HFFc6 (cell line): ENCODE measurements around the gene MYO1H. TPM values are rescaled to one million over a fixed set of nuclear protein-coding genes. Genes with fewer than 3 reads are reported as not detected.

Experiments used
- DNase-seq: peaks from one replicate; pipeline ENCODE4 v3.0.0-alpha.2; 2018
- H3K27ac Mint-ChIP-seq: 2 replicates; pipeline ENCODE4 v1.8.0; 2020; ENCODE audit warnings: mild to moderate bottlenecking, mixed read lengths
- H3K27me3 Mint-ChIP-seq: 2 replicates; pipeline ENCODE4 v1.8.0; 2021; ENCODE audit warnings: mild to moderate bottlenecking, moderate library complexity, mixed read lengths; ENCODE audit not compliant: insufficient read depth
- H3K36me3 Mint-ChIP-seq: 2 replicates; pipeline ENCODE4 v1.8.0; 2021; ENCODE audit warnings: low read depth, mixed read lengths
- H3K4me1 Mint-ChIP-seq: 2 replicates; pipeline ENCODE4 v1.8.0; 2020; ENCODE audit warnings: low read depth, mixed read lengths
- H3K4me3 Mint-ChIP-seq: 2 replicates; pipeline ENCODE4 v1.8.0; 2020; ENCODE audit warnings: mild to moderate bottlenecking, moderate library complexity, mixed read lengths
- H3K9me3 Mint-ChIP-seq: 2 replicates; pipeline ENCODE4 v1.8.0; 2020; ENCODE audit warnings: mild to moderate bottlenecking, mixed read lengths
- total RNA-seq, 6 experiments: library from RNA; stranded (reverse); fragmentation: NEBNext Ultra II Directional; extraction: Animal tissue kit (Norgen Biotek cat#: 25700); gene quantifications; 2 replicates in 1 of 6; 3 replicates in 5 of 6; pipeline ENCODE4 v1.2.3, GENCODE V29; 2021
- TF ChIP-seq, protein P1 (sequence below): fragments of 200-600 bp; sonication (generic); IDR thresholded peaks from 2 replicates; pipeline ENCODE4 v1.5.0; 2021; ENCODE audit warnings: antibody characterized with exemption, mild to moderate bottlenecking

The MYO1H gene
- total RNA-seq, 6 experiments from 2014 or later: not detected

DNA sequence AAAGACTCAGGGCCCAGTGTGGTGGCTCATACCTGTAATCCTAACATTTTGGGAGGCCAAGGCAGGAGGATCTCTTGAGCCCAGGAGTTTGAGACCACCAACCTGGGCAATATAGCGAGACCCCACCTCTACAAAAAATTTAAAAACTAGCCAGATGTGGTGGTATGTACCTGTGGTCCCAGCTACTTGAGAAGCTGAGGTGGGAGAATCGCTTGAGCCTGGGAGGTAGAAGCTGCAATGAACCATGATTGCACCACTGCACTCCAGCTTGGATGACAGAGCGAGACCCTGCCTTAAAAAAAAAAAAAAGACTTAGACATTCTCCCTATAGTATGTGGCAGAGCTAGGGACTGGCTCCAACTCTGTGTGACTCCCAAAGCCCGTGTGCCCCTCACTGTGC lies 132.7 kb downstream of the MYO1H start:
- H3K4me3 Mint-ChIP-seq: no peak overlapping the region
- H3K27ac Mint-ChIP-seq: no peak overlapping the region
- H3K27me3 Mint-ChIP-seq: no peaks in the 10 kb centered on the region
- TF ChIP-seq, protein P1, sequence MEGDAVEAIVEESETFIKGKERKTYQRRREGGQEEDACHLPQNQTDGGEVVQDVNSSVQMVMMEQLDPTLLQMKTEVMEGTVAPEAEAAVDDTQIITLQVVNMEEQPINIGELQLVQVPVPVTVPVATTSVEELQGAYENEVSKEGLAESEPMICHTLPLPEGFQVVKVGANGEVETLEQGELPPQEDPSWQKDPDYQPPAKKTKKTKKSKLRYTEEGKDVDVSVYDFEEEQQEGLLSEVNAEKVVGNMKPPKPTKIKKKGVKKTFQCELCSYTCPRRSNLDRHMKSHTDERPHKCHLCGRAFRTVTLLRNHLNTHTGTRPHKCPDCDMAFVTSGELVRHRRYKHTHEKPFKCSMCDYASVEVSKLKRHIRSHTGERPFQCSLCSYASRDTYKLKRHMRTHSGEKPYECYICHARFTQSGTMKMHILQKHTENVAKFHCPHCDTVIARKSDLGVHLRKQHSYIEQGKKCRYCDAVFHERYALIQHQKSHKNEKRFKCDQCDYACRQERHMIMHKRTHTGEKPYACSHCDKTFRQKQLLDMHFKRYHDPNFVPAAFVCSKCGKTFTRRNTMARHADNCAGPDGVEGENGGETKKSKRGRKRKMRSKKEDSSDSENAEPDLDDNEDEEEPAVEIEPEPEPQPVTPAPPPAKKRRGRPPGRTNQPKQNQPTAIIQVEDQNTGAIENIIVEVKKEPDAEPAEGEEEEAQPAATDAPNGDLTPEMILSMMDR: no peak
- H3K9me3 Mint-ChIP-seq: no peaks in the 10 kb centered on the region
- DNase-seq: no peak
- H3K4me1 Mint-ChIP-seq: peaks cover 24% of the 10 kb centered on the region
- peaks cover 24% of the 10 kb centered on the region for H3K36me3 Mint-ChIP-seq

DNA sequence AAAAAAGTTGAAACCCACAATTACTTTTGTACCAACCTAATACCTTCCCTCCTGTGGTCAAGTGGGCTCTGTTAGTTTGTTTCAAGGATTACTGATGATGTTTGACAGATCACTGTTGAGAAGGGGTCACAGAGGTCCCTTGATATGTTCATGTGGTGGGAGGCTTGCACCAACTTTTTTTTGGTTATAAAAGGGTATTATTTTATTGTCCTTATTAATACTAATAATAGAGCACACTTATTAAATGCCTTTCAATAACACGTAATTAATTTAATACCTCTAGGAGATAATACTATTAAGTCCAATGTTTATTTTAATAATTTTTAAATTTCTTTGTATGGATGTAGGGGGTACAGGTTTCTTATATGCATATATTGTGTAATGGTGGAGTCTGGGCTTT lies 134.2 kb downstream of the MYO1H start:
- Mint-ChIP-seq H3K36me3 (peaks cover 10% of the 10 kb centered on the region), H3K27me3 (no peaks in the 10 kb centered on the region), H3K9me3 (no peaks in the 10 kb centered on the region), H3K4me1 (peaks cover 16% of the 10 kb centered on the region), H3K4me3 (no peak overlapping the region), H3K27ac (no peak overlapping the region)
- no peak for DNase-seq
- TF ChIP-seq, protein P1: no peak

DNA sequence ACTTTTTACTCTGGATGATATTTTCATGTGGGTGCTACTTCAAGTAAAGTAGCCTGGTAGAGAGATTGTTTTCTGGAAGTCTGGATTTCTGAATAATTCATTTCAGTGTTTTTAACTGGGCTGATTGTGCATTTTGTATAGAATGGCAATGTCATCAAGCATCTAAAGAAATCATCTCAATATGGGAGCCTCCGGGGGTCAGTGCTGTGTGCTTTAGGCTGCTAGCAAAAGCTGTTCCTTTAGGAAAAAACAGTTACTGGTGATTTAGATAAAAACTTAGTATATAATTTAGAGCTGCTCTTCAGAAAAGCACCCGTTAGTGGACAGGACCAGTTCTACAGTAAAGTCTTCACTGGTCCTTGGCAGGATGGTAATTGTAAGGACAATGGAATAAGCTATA lies 134.8 kb downstream of the MYO1H start:
- Mint-ChIP-seq H3K4me1 (peaks cover 16% of the 10 kb centered on the region), H3K27ac (no peak overlapping the region), H3K9me3 (no peaks in the 10 kb centered on the region), H3K36me3 (peaks cover 8% of the 10 kb centered on the region; the same call in 1 of the 2 replicates), H3K27me3 (no peaks in the 10 kb centered on the region), H3K4me3 (no peak overlapping the region)
- TF ChIP-seq, protein P1: no peak
- no peak for DNase-seq

DNA sequence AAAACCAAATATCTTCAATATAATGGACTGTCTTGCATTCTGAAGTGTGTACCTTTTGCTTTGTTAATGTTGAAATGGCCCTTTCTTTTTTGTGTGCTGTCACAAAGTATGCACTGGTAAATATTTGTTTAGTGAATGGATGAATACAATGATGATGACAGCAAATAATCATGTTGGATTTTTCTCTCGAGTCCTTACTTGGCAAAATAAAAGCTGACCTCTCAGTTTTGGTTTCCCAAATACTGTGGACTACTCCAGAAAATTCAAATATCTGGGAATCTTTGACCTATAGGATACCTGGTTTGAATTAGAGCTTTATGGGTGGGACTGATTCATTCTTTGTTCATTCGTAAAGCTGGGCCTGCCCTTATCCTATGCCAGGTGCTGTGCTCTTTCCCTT lies 135.2 kb downstream of the MYO1H start:
- H3K27ac Mint-ChIP-seq: no peak overlapping the region
- no peak overlapping the region for H3K4me3 Mint-ChIP-seq
- DNase-seq: no peak
- peaks cover 16% of the 10 kb centered on the region for H3K4me1 Mint-ChIP-seq
- H3K9me3 Mint-ChIP-seq: no peaks in the 10 kb centered on the region
- H3K27me3 Mint-ChIP-seq: no peaks in the 10 kb centered on the region
- H3K36me3 Mint-ChIP-seq: peaks cover 8% of the 10 kb centered on the region; the same call in 1 of the 2 replicates
- TF ChIP-seq, protein P1: no peak

DNA sequence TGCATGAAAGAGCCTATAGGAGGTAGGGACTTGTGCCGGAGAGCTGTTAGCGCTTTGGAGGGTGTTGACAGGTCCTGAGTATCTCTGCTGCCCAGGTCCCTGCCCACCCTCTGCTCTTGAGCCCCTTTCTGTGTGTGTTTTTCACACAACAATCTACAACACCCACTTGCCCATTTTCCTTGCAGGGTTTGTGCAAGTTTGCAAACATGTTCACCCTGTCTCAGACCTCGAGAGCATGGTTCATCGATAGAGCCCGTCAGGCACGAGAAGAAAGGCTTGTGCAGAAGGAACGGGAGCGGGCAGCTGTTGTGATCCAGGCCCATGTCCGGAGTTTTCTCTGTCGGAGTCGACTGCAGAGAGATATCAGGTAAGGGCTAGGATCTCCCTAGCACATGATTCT lies 135.6 kb downstream of the MYO1H start:
- DNase-seq: no peak
- TF ChIP-seq, protein P1: no peak
- H3K4me1 Mint-ChIP-seq: peaks cover 16% of the 10 kb centered on the region
- no peak overlapping the region for H3K27ac Mint-ChIP-seq
- H3K4me3 Mint-ChIP-seq: no peak overlapping the region
- no peaks in the 10 kb centered on the region for H3K9me3 Mint-ChIP-seq
- peaks cover 8% of the 10 kb centered on the region; the same call in 1 of the 2 replicates for H3K36me3 Mint-ChIP-seq
- no peaks in the 10 kb centered on the region for H3K27me3 Mint-ChIP-seq

DNA sequence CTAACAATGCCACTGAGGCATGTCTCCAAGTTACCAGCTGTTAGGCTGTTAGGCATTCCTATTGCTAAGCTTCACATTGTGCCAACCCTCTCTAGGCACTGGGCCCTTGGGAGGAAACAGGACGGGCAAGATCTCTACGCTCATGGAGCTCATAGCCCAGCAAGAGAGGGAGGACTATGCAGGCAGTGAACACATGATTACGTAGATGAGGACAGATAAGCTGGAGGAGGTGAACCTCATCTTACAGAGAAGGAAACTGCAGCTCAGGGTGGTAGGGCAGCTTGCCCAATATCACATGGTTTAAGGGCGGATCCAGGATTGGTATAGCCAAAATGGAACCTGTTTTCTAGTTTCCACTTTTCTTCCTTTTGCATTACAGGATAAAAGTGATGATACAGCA lies 137.5 kb downstream of the MYO1H start:
- Mint-ChIP-seq H3K4me3 (no peak overlapping the region), H3K27me3 (no peaks in the 10 kb centered on the region), H3K4me1 (no peaks in the 10 kb centered on the region; the same call in 1 of the 2 replicates), H3K9me3 (no peaks in the 10 kb centered on the region), H3K27ac (no peak overlapping the region), H3K36me3 (peaks cover 8% of the 10 kb centered on the region; the same call in 1 of the 2 replicates)
- TF ChIP-seq, protein P1: no peak
- DNase-seq: no peak
